GM21528 (cell line): ENCODE results near the gene PTGFRN.
"Not testable (repeated sequence)": the region's sequence is repeated elsewhere in the genome, so short reads cannot be mapped to it uniquely, and the experiment has no call there.

Source experiments
- ATAC-seq: cut with Tn5 transposase; IDR thresholded peaks from one replicate; pipeline ENCODE4 v1.9.1; 2021; ENCODE audit warnings: mild to moderate bottlenecking, moderate library complexity; ENCODE audit not compliant: unreplicated experiment, low FRiP score

PTGFRN gene

DNA sequence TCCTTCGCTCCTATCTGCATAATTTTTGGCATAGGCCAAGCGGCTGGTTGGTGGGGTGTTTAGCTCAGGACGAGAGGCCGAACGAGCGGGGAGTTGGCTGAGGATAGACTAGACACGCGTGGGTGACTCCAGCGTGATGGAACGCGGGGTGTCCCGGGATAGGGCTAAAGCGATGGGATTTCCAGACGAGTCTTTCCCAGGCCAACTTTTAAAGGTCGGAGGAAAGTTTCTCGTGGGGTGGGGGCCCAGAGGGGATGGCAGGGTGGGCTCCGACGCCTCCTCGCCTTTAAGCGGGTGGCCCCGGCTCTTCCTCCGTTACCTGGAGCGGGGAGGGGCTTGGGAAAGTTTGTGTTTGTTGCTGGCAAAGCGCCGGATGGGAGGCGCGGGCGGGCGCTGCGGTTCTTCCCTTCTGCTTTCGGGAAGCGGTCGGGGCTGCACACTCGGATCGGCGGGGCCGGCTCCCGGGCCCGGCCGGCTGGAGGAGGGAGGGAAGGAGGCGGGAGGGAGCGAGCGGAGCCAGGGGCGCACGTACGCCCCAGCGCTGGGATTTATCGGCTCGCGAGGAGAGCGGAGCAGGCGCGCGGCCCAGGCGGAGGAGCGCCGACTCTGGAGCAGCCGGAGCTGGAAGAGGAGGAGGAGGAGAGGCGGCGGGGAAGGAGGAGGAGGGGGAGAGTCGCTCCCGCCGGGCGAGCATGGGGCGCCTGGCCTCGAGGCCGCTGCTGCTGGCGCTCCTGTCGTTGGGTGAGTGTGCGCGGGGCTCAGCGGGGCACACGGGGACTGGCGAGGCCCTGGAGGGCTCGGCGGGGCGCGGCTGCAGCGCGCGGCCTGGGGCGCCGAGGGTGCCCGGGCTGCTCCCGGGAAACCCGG, at the start of gene PTGFRN:
PTGFRN (plus strand) TSS at position 405 of the 867 bp plus-strand sequence; CDS start at position 693, 288 bp downstream.
- no peak for ATAC-seq

- not testable (repeated sequence) for ATAC-seq
These were observed 49.5 kb upstream of the PTGFRN start for GRCh38 chr1:116860167-116860566.

- no peak for ATAC-seq
These were observed 48.6 kb upstream of the PTGFRN start for GRCh38 chr1:116861137-116861536.

DNA sequence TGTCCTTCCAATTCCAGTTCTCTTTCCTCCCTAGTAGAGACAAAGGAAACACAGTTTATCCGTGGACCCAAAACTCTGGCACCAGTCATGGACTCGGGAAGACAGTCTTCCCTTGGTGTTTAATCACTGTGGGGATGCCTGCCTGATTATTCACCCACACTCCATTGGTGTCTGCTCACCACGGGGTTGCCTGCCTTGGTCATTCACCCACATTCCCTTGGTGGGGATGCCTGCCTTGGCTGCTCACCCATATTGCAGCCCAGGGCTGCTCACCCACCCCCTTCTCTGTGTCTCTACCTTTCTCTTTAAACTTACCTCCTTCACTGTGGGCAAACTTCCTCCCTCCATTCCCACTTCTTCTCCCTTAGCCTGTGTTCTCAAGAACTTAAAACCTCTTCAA, 46.7 kb upstream of the PTGFRN start:
- not testable (repeated sequence) for ATAC-seq

DNA sequence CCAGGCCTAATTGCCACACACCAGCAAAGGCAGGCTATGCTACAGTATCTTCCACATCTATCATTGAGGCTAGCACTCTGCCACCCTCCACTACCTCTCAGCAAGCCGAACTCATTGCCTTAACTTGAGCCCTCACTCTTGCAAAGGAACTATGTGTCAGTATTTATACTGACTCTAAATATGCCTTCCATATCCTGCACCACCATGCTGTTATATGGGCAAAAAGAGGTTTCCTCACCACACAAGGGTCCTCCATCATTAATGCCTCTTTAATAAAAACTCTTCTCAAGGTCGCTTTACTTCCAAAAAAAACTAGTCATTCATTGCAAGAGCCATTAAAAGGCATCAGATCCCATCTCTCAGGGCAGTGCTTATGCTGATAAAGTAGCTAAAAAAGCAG, 43.2 kb upstream of the PTGFRN start:
- not testable (repeated sequence) for ATAC-seq

DNA sequence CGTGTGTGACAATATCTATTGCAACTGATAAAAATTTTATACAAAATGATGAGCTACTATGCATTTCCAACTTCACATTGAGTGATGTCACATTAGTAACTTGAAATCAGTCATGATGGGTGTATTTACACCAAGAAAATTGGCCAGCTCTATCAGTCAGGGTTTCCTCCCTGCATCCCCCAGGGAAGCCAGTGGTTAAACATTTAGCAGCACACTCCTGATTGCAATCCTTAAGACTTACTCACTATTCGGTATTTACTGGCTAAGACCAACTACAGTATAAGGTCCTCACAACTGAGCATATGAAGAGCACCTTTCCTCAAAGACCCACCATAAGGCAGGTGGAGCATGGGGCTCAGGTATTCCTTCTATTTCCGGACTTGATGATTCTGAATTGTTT, 41.3 kb upstream of the PTGFRN start:
- no peak for ATAC-seq

- no peak for ATAC-seq
These were observed 40.1 kb upstream of the PTGFRN start for GRCh38 chr1:116869611-116870010.

GRCh38 chr1:116870300-116870699, 39.4 kb upstream of the PTGFRN start:
- ATAC-seq, result no peak

DNA sequence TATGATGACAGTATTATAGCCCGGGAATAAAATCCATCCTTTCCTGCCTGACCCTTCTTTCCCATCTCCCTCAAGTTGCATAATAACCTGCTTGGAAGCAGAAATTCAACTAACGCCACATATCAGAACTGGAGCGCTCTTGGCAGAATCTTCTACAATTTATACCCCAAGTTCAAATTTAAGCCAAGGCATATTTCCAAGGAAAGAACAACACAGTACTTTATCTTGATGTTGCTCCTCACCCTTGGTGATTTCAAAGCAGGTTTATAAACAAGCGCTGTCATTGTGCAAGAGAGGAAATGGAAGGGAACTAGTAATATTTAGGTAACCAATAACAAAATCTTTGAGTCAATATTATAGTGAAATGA, 38.0 kb upstream of the PTGFRN start:
- ATAC-seq, result no peak

GRCh38 chr1:116873680-116874271, 35.9 kb upstream of the PTGFRN start:
- no peak for ATAC-seq

GRCh38 chr1:116874733-116875249, 34.9 kb upstream of the PTGFRN start:
- ATAC-seq, result no peak

DNA sequence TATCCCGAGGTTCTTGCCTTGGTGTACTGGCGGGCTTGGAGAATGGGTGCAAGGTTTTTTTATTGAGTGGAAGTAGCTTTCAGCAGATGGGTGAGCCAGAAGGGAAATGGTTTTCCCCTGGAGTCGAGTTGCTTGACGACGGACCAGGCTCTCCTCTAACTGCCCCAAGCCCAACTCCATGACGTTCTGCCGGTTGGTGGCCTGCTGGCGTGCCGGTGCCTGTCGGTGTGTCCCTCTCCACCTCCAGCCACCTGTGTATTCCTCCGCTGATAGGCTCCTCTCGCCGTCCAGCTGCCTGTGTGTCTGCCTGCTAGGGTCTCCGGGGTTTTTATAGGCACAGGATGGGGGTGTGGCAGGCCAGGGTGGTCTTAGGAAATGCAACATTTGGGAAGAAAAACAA, 34.3 kb upstream of the PTGFRN start:
- no peak for ATAC-seq

GRCh38 chr1:116875946-116876345, 33.8 kb upstream of the PTGFRN start:
- not testable (repeated sequence) for ATAC-seq

DNA sequence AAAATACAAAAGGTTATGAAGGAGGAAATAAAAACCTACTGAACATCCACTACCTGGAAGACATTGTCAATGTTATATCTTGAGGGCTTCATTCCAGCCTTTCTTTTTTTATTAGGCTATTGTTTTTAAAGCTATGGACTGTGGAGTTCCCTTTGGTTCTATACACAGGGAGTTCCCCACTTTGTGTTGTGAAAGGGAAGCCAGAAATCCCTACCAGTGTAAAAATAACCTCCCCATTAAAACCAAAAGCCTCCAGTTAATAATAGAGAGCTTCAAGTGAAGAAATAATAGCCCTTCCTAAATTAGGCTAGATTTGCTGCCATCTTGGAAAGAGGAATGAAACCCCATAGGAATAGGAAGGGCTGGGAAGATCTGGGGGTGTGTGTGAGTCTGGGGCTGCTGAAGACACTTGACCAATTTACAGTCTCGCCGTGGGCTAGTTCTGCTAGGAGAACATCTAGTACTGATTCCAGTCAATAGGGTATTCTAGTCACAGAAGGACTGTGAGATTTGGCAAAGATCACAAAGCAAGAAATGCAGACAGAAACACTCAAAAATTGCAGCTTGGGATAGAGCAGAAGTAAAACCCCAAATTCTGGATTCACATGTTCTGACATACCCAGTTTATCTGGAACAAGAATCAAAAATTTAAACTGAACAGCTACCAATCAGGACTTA, 32.4 kb upstream of the PTGFRN start:
- no peak for ATAC-seq

DNA sequence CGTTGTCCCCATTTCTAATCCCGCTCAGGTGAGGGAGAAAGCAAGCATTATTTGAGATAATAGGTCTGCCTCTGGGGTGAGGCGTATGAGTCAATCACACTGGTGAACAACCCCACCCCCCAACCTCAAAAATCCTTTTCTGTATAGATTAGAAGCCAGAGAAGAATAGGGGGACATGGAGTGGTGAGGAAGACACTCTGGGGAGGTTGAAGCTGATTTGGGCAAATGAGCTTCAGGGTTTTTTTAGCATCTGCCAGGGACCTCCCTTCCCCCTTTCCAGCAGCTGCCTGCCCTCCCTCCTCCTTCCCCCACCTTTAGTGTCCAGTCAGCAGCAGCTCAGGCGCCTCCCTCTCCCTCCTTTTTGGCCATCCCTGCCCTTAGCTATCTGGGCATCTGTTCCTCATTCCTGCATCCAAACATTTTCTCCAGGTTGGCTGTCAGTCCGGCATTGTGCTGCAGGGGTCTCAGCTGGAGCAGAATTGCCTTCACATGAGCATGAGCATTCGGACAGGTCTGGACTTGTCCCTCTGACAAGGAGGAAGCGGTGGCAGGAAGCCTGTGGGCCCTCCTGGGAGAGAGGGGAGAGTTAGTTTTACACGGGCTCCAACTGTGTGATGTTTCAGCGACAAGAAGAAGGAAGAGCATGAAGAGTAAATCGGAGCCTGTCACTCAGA, 30.8 kb upstream of the PTGFRN start:
- no peak for ATAC-seq

GRCh38 chr1:116879478-116880133, 30.1 kb upstream of the PTGFRN start:
- ATAC-seq, result no peak

DNA sequence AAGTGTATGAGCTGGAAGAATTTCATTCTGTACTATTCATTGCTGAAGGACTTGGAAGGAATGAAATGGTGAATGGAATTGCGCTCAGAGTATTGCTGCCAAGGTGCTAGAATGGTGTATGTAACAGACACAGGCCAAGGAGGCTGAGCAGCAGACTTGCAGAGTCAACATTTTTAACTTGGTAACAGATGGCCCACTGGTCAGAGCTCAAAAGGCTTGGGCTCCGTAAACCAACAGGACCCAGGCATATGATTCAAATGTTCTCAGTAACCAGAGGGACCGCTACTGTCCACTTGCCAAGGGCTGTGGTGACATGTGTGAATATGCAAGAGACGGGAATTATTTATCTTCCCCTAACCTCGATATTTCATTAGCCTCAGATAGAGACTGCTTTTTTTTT, 28.8 kb upstream of the PTGFRN start:
- no peak for ATAC-seq

- no peak for ATAC-seq
These were observed 27.7 kb upstream of the PTGFRN start for GRCh38 chr1:116881879-116882520.

- no peak for ATAC-seq
These were observed 26.9 kb upstream of the PTGFRN start for GRCh38 chr1:116882866-116883265.
